Measurements from ENCODE around the gene CRIM1.

DNA sequence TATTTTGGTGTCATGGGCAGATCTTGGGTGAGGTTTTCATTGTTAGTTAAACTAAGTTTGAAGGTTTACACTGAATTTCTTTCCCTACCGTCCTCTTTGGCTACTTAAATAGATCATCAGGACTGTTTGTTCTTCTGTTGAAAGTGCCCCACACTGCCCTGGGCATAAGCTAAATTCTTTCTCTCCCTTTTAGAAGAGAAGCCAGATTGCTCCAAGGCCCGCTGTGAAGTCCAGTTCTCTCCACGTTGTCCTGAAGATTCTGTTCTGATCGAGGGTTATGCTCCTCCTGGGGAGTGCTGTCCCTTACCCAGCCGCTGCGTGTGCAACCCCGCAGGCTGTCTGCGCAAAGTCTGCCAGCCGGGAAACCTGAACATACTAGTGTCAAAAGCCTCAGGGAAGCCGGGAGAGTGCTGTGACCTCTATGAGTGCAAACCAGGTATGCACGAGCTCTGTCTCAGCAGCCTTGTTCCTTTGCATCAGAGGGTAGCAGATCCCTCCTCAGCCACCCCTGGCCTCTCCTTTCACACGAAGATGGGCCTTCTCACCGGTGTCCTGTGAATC lies 85.6 kb downstream of the CRIM1 start:
- TF ChIP-seq EZH2 (IDR thresholded peaks at IDR 0.05; ENCODE audit: low read depth), result no peak
- TF ChIP-seq, protein P1, sequence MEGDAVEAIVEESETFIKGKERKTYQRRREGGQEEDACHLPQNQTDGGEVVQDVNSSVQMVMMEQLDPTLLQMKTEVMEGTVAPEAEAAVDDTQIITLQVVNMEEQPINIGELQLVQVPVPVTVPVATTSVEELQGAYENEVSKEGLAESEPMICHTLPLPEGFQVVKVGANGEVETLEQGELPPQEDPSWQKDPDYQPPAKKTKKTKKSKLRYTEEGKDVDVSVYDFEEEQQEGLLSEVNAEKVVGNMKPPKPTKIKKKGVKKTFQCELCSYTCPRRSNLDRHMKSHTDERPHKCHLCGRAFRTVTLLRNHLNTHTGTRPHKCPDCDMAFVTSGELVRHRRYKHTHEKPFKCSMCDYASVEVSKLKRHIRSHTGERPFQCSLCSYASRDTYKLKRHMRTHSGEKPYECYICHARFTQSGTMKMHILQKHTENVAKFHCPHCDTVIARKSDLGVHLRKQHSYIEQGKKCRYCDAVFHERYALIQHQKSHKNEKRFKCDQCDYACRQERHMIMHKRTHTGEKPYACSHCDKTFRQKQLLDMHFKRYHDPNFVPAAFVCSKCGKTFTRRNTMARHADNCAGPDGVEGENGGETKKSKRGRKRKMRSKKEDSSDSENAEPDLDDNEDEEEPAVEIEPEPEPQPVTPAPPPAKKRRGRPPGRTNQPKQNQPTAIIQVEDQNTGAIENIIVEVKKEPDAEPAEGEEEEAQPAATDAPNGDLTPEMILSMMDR (conservative IDR thresholded peaks at IDR 0.05), result no peak

Measured in PC-9 (cell line).